Colonic mucosa (tissue), 4 donors: ENCODE results near the gene FKBP14. TPM values are rescaled to one million over a fixed set of nuclear protein-coding genes. Genes with fewer than 3 reads are reported as not detected.

Experiments used
- DNase-seq: peaks from one replicate; pipeline ENCODE4 v3.0.0-alpha.2; 2020
- H3K27ac ChIP-seq: fragments of 200-600 bp; one replicate; pipeline ENCODE4 v1.8.0; 2021
- H3K27me3 ChIP-seq: fragments of 200-600 bp; one replicate; pipeline ENCODE4 v1.8.0; 2021
- H3K36me3 ChIP-seq: fragments of 200-600 bp; one replicate; pipeline ENCODE4 v1.8.0; 2021
- H3K4me1 ChIP-seq: fragments of 200-600 bp; one replicate; pipeline ENCODE4 v1.8.0; 2021; ENCODE audit warnings: mild to moderate bottlenecking
- H3K4me3 ChIP-seq: fragments of 200-600 bp; one replicate; pipeline ENCODE4 v1.8.0; 2021
- H3K9ac ChIP-seq, 2 donors: one replicate each; pipeline ENCODE4 v1.7.0; 2013; ENCODE audit warnings: control low read depth in 2 of 2, low read depth in 2 of 2, low read length in 2 of 2
- H3K9me3 ChIP-seq: fragments of 200-600 bp; one replicate; pipeline ENCODE4 v1.8.0; 2021
- CTCF ChIP-seq: fragments of 200-600 bp; IDR thresholded peaks from one replicate; pipeline ENCODE4 v1.8.0; 2022; ENCODE audit warnings: antibody characterized with exemption, mild to moderate bottlenecking
- intact Hi-C: fragments of 100-400 bp; cut with DNase I; formaldehyde crosslinking; loops from one replicate; pipeline ENCODE4 v1.14.1; 2022
- total RNA-seq, 2 donors: library from RNA; stranded (reverse); fragmentation: NEBNext Ultra II Directional in 1 of 2; extraction: Animal tissue kit (Norgen Biotek cat#: 25700) in 1 of 2; gene quantifications; one replicate each; pipeline ENCODE4 v1.2.1, GENCODE V29; 2021
- donor health status: healthy.
- donor health status: DM: no; HTN: no; CAD: no.
- donor health status: DM: no; HTN: no; CAD: no.

FKBP14 gene
- total RNA-seq, 2 donors from 2014 or later, result 7.6 to 9.8 TPM

- intact Hi-C loops, result no loop called here
- no peak overlapping the region for H3K4me3 ChIP-seq
- H3K36me3 ChIP-seq, result no peaks in the 10 kb centered on the region
- H3K27ac ChIP-seq, result no peak overlapping the region
- no peak overlapping the region for H3K9ac ChIP-seq
- H3K9me3 ChIP-seq, result no peaks in the 10 kb centered on the region
- H3K4me1 ChIP-seq, result no peaks in the 10 kb centered on the region
- TF ChIP-seq CTCF, result no peak
- no peaks in the 10 kb centered on the region for H3K27me3 ChIP-seq
- no peak for DNase-seq
These were observed 23.4 kb downstream of the FKBP14 start for GRCh38 chr7:30003098-30003497.

- DNase-seq, result no peak
- Histone ChIP-seq H3K36me3 (no peaks in the 10 kb centered on the region), H3K9ac (no peak overlapping the region), H3K4me3 (no peak overlapping the region), H3K4me1 (no peaks in the 10 kb centered on the region), H3K27ac (no peak overlapping the region), H3K9me3 (no peaks in the 10 kb centered on the region), H3K27me3 (no peaks in the 10 kb centered on the region)
- TF ChIP-seq CTCF, result no peak
- intact Hi-C loops, result no loop called here
These were observed 24.5 kb downstream of the FKBP14 start for GRCh38 chr7:30001998-30002397.

- no peak overlapping the region for H3K9ac ChIP-seq
- intact Hi-C loops, result no loop called here
- no peaks in the 10 kb centered on the region for H3K9me3 ChIP-seq
- H3K4me3 ChIP-seq, result no peak overlapping the region
- H3K27ac ChIP-seq, result no peak overlapping the region
- H3K4me1 ChIP-seq, result no peaks in the 10 kb centered on the region
- no peak for TF ChIP-seq CTCF
- no peaks in the 10 kb centered on the region for H3K36me3 ChIP-seq
- DNase-seq, result no peak
- no peaks in the 10 kb centered on the region for H3K27me3 ChIP-seq
These were observed 28.0 kb downstream of the FKBP14 start for GRCh38 chr7:29998489-29998888.

- H3K9ac ChIP-seq, result no peak overlapping the region
- no peak for TF ChIP-seq CTCF
- intact Hi-C loops, result no loop called here
- no peaks in the 10 kb centered on the region for H3K4me1 ChIP-seq
- no peaks in the 10 kb centered on the region for H3K9me3 ChIP-seq
- H3K27me3 ChIP-seq, result no peaks in the 10 kb centered on the region
- H3K4me3 ChIP-seq, result no peak overlapping the region
- H3K36me3 ChIP-seq, result no peaks in the 10 kb centered on the region
- no peak for DNase-seq
- H3K27ac ChIP-seq, result no peak overlapping the region
These were observed 30.2 kb downstream of the FKBP14 start for GRCh38 chr7:29996321-29996720.

GRCh38 chr7:29995652-29996051, 30.9 kb downstream of the FKBP14 start:
- no peak overlapping the region for H3K27ac ChIP-seq
- no peaks in the 10 kb centered on the region for H3K9me3 ChIP-seq
- intact Hi-C loops, result no loop called here
- no peaks in the 10 kb centered on the region for H3K4me1 ChIP-seq
- H3K27me3 ChIP-seq, result no peaks in the 10 kb centered on the region
- H3K4me3 ChIP-seq, result no peak overlapping the region
- TF ChIP-seq CTCF, result no peak
- no peak for DNase-seq
- no peak overlapping the region for H3K9ac ChIP-seq
- H3K36me3 ChIP-seq, result no peaks in the 10 kb centered on the region

- TF ChIP-seq CTCF, result no peak
- H3K4me3 ChIP-seq, result no peak overlapping the region
- H3K4me1 ChIP-seq, result no peaks in the 10 kb centered on the region
- H3K27ac ChIP-seq, result no peak overlapping the region
- intact Hi-C loops, result no loop called here
- H3K27me3 ChIP-seq, result no peaks in the 10 kb centered on the region
- H3K9ac ChIP-seq, result no peak overlapping the region
- no peak for DNase-seq
- no peaks in the 10 kb centered on the region for H3K36me3 ChIP-seq
- H3K9me3 ChIP-seq, result no peaks in the 10 kb centered on the region
These were observed 33.4 kb downstream of the FKBP14 start for GRCh38 chr7:29993140-29993539.
